Gastroesophageal sphincter (tissue), 4 donors: ENCODE measurements around the gene ALDOA. TPM values are rescaled to one million over a fixed set of nuclear protein-coding genes. Genes with fewer than 3 reads are reported as not detected.
A peak's percentile ranks its signal among the peaks of the same experiment; 100 is the strongest.
"Not testable (repeated sequence)": the region's sequence is repeated elsewhere in the genome, so short reads cannot be mapped to it uniquely, and the experiment has no call there.

Experiments
- ATAC-seq: fragments of 150-250 bp; one replicate; pipeline ENCODE4 v1.9.1; 2016; ENCODE audit warnings: mild to moderate bottlenecking, moderate library complexity
- H3K27ac ChIP-seq, 4 donors: fragments of 200-600 bp; sonication (generic) in 3 of 4; 1 replicate in 3 of 4; 2 replicates in 1 of 4; pipeline ENCODE4 v1.5.1; 2016 to 2019
- H3K27me3 ChIP-seq: fragments of 200-600 bp; sonication (generic); one replicate; pipeline ENCODE4 v1.5.1; 2019
- H3K36me3 ChIP-seq, 2 donors: fragments of 200-600 bp; sonication (generic); one replicate each; pipeline ENCODE4 v1.5.1; 2019; ENCODE audit warnings: control low read depth in 1 of 2
- H3K4me1 ChIP-seq, 3 donors: fragments of 200-600 bp; sonication (generic); 1 replicate in 2 of 3; 2 replicates in 1 of 3; pipeline ENCODE4 v1.5.1; 2016 to 2019; ENCODE audit warnings: control low read depth in 2 of 3
- H3K4me3 ChIP-seq, 2 donors: fragments of 200-600 bp; sonication (generic); one replicate each; pipeline ENCODE4 v1.5.1; 2019; ENCODE audit warnings: mild to moderate bottlenecking in 1 of 2, moderate library complexity in 1 of 2
- H3K9me3 ChIP-seq, 3 donors: fragments of 200-600 bp; sonication (generic); one replicate each; pipeline ENCODE4 v1.5.1; 2017 to 2019; ENCODE audit warnings: control low read depth in 2 of 3
- EP300 ChIP-seq: sonication (generic); formaldehyde crosslinking; IDR thresholded peaks from one replicate; pipeline ENCODE4 v1.6.1; 2017; ENCODE audit warnings: antibody characterized with exemption, mild to moderate bottlenecking
- POLR2A ChIP-seq, 2 donors: fragments of 450-650 bp; IDR thresholded peaks; one replicate each; pipeline ENCODE4 v1.6.1; 2017; ENCODE audit warnings: antibody characterized with exemption in 2 of 2, mild to moderate bottlenecking in 2 of 2, moderate library complexity in 1 of 2
- POLR2AphosphoS5 ChIP-seq: sonication (generic); formaldehyde crosslinking; IDR thresholded peaks from one replicate; pipeline ENCODE4 v1.6.1; 2017; ENCODE audit warnings: antibody characterized with exemption
- WGBS, 2 donors: methylation state at CpG; one replicate each; pipeline ENCODE4 v1.1.5; 2018; ENCODE audit warnings: low coverage in 1 of 2; 5-methylcytosine and 5-hydroxymethylcytosine counted together
- total RNA-seq, 4 donors: library from RNA; depleted of rRNA; stranded (reverse); fragments of >200 nt; gene quantifications; one replicate each; pipeline ENCODE4 v1.1.0, GENCODE V29; 2016
- TF ChIP-seq, protein P1 (sequence below), 4 experiments: fragments of 200-600 bp in 2 of 4; fragments of 450-650 bp in 2 of 4; sonication (generic) in 1 of 4; IDR thresholded peaks; one replicate each; pipeline ENCODE4 v1.5.1; 2017 to 2019; ENCODE audit warnings: antibody characterized with exemption in 4 of 4, mild to moderate bottlenecking in 2 of 4, moderate library complexity in 2 of 4

Gene ALDOA
- 1,000 to 10,000 TPM; 1,018 to 1,914 (median 1,258) TPM for total RNA-seq

- no peaks in the 10 kb centered on the region for H3K27me3 ChIP-seq
- peak within 1 kb of the TSS; percentile 97 to 99 (median 97) for H3K27ac ChIP-seq
- ATAC-seq: peak; percentile 94
- WGBS, 2 donors: 1% methylated on average over 17 of the region's 99 CpGs; no CpG with 5 or more reads in 1 of the 2 donors
- no peaks in the 10 kb centered on the region for H3K9me3 ChIP-seq
- peak within 1 kb of the TSS; percentile 88 to 96 for H3K4me3 ChIP-seq
- H3K4me1 ChIP-seq: peaks cover 0 to 67% (median 45%) of the 10 kb centered on the region in 3 donors
- peaks cover 0 to 37% of the 10 kb centered on the region in 2 donors for H3K36me3 ChIP-seq
- TF ChIP-seq EP300: no peak
- peak; percentile 96 for TF ChIP-seq POLR2AphosphoS5
- TF ChIP-seq, protein P1, sequence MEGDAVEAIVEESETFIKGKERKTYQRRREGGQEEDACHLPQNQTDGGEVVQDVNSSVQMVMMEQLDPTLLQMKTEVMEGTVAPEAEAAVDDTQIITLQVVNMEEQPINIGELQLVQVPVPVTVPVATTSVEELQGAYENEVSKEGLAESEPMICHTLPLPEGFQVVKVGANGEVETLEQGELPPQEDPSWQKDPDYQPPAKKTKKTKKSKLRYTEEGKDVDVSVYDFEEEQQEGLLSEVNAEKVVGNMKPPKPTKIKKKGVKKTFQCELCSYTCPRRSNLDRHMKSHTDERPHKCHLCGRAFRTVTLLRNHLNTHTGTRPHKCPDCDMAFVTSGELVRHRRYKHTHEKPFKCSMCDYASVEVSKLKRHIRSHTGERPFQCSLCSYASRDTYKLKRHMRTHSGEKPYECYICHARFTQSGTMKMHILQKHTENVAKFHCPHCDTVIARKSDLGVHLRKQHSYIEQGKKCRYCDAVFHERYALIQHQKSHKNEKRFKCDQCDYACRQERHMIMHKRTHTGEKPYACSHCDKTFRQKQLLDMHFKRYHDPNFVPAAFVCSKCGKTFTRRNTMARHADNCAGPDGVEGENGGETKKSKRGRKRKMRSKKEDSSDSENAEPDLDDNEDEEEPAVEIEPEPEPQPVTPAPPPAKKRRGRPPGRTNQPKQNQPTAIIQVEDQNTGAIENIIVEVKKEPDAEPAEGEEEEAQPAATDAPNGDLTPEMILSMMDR (IDR thresholded peaks at IDR 0.05): peak in 1 of 4 experiments; percentile 19
- peak; percentile 98 to 99 for TF ChIP-seq POLR2A (IDR thresholded peaks at IDR 0.05)
Measured at GRCh38 chr16:30065102-30065942, at the start of gene ALDOA. Gene ALDOA, plus strand, starts transcription at chr16:30065760. Its CDS starts 1,138 bp downstream, at chr16:30066898.

DNA sequence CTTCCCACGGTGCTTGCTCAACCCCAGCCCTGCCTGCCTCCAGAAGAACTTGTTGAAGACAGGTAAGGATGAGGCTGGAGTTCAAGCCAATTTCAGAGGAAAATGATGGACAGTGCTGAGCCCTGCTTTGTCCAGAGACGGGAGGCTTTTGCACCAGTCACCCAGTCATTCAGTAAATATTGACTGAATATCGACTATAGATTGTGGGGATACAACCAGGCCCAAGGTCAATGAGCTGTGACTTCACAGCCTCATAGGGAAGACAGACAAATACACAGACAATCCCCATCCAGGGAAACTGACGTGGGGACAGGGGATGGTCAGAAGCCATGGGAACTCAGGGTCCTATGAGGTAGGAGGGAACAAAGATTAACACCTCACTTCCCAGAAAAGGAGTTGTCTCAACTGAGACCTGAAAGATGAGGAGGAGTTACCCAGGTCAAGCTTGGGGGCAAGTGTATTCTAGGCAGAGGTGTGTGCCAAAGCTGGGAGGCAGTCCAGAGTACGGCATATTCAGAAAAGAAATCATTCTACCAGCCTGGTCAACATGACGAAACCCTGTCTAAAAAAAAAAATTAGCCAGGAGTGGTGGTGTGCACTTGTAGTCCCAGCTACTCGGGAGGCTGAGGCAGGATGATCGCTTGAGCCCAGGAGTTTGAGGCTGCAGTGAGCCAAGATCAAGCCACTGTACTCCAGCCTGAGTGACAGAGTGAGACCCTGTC is 48.8 kb upstream of the ALDOA start:
- 63 to 80% methylated on average over 5 to 7 of the region's 8 CpGs for WGBS, 2 donors
- peaks cover 12% of the 10 kb centered on the region for H3K27me3 ChIP-seq
- no peak for ATAC-seq

GRCh38 chr16:30017277-30017656 is 48.3 kb upstream of the ALDOA start:
- H3K9me3 ChIP-seq: no peaks in the 10 kb centered on the region
- peaks cover 0 to 14% (median 4%) of the 10 kb centered on the region in 3 donors for H3K4me1 ChIP-seq
- 91 to 100% methylated on average over 2 of the region's 2 CpGs for WGBS, 2 donors
- H3K36me3 ChIP-seq: no peaks in the 10 kb centered on the region
- ATAC-seq: no peak
- no peak overlapping the region for H3K4me3 ChIP-seq
- H3K27ac ChIP-seq: no peak overlapping the region
- peaks cover 6% of the 10 kb centered on the region for H3K27me3 ChIP-seq
- TF ChIP-seq, protein P1 (IDR thresholded peaks at IDR 0.05): no peak
- TF ChIP-seq POLR2A (IDR thresholded peaks at IDR 0.05): no peak
- no peak for TF ChIP-seq POLR2AphosphoS5
- TF ChIP-seq EP300: no peak

More for the DNA sequence above, 48.8 kb upstream of the ALDOA start:
- Histone ChIP-seq H3K36me3 (no peaks in the 10 kb centered on the region), H3K27ac (no peak overlapping the region), H3K4me1 (peaks cover 0 to 14% (median 4%) of the 10 kb centered on the region in 3 donors), H3K4me3 (no peak overlapping the region), H3K9me3 (no peaks in the 10 kb centered on the region)
- TF ChIP-seq, protein P1 (IDR thresholded peaks at IDR 0.05): no peak
- TF ChIP-seq POLR2A (IDR thresholded peaks at IDR 0.05) (no peak), EP300 (no peak), POLR2AphosphoS5 (no peak)

DNA sequence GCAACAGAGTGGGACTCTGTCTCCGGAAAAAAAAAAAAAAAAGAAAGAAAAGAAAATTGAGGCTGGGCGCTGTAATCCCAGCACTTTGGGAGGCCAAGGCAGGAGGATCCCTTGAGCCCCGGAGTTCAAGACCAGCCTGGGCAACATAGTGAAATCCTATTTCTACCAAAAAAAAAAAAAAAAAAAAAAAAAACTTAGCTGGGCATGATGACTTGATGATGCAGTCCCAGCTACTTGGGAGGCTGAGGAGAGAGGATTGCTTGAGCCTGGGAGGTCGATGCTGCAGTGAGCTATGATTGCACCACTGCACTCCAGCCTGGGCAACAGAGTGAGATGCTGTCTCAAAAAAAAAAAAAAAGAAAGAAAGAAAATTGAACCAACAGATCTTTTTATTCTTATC is 47.6 kb upstream of the ALDOA start:
- not testable (repeated sequence) for ATAC-seq, H3K9me3 ChIP-seq, H3K36me3 ChIP-seq, H3K27me3 ChIP-seq, H3K4me3 ChIP-seq, H3K27ac ChIP-seq
- 70 to 88% methylated on average over 2 to 3 of the region's 4 CpGs for WGBS, 2 donors
- H3K4me1 ChIP-seq: peaks cover 0 to 14% (median 4%) of the 10 kb centered on the region in 3 donors

DNA sequence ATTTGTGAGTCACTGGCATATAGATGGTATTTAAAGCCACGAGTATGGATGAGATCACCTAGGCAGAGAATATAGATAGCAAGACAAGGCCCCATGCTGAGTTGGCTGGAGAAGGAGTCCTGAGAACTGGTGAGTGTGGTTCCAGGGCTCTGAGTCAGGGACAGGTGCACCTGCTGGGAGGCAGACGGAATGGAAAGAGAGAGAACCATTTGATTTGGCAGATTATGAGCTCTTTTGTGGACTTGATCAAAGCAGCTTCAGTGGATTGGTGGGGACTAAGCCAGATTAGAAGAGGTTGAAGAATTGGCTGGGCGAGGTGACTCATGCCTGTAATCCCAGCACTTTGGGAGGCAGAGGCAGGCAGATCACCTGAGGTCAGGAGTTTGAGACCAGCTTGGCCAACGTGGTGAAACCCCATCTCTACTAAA is 46.8 kb upstream of the ALDOA start:
- Histone ChIP-seq H3K36me3 (no peaks in the 10 kb centered on the region), H3K4me3 (no peak overlapping the region), H3K9me3 (no peaks in the 10 kb centered on the region), H3K27ac (no peak overlapping the region), H3K27me3 (no peaks in the 10 kb centered on the region), H3K4me1 (peaks cover 0 to 14% (median 4%) of the 10 kb centered on the region in 3 donors)
- ATAC-seq: no peak
- TF ChIP-seq EP300: no peak
- TF ChIP-seq POLR2AphosphoS5: no peak
- TF ChIP-seq POLR2A (IDR thresholded peaks at IDR 0.05): no peak
- TF ChIP-seq, protein P1 (IDR thresholded peaks at IDR 0.05): no peak
- WGBS, 2 donors: 66 to 89% methylated on average over 3 to 4 of the region's 4 CpGs
